Subcutaneous adipose tissue (tissue), 4 donors: ENCODE results near the gene RELT. TPM values are rescaled to one million over a fixed set of nuclear protein-coding genes. Genes with fewer than 3 reads are reported as not detected.

ENCODE experiments used
- total RNA-seq, 4 donors: library from RNA; depleted of rRNA; stranded (reverse); fragments of >200 nt; gene quantifications; one replicate each; pipeline ENCODE4 v1.1.0, GENCODE V29; 2016
- TF ChIP-seq, protein P1 (sequence below): fragments of 450-650 bp; IDR thresholded peaks from one replicate; pipeline ENCODE4 v1.5.1; 2016; ENCODE audit warnings: low read depth, mild to moderate bottlenecking, control low read depth, antibody characterized with exemption, moderate library complexity

The RELT gene
- total RNA-seq, 4 donors from 2014 or later = 3.1 to 5.1 (median 4.0) TPM

DNA sequence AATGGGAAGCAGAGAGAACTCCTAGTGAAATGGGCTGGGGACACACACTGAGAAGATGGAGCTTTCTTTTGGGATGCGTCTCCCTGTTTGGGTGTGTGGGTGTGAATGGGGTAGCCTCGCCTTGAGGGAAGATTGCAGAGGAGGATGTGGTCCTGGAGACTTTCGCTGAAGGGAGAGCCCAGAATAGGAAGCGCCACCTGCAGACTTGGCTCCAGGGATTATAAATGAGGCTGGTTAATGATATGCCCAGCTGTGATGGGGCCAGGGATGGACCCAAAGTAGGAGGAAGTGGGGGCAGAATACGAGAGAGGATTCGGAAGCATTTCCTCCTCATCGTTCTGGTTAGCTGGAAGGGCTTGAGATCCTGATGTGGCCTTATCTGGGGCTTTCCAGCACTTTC lies 13.7 kb downstream of the RELT start:
- TF ChIP-seq, protein P1, sequence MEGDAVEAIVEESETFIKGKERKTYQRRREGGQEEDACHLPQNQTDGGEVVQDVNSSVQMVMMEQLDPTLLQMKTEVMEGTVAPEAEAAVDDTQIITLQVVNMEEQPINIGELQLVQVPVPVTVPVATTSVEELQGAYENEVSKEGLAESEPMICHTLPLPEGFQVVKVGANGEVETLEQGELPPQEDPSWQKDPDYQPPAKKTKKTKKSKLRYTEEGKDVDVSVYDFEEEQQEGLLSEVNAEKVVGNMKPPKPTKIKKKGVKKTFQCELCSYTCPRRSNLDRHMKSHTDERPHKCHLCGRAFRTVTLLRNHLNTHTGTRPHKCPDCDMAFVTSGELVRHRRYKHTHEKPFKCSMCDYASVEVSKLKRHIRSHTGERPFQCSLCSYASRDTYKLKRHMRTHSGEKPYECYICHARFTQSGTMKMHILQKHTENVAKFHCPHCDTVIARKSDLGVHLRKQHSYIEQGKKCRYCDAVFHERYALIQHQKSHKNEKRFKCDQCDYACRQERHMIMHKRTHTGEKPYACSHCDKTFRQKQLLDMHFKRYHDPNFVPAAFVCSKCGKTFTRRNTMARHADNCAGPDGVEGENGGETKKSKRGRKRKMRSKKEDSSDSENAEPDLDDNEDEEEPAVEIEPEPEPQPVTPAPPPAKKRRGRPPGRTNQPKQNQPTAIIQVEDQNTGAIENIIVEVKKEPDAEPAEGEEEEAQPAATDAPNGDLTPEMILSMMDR = no peak

GRCh38 chr11:73390601-73391565 lies 14.7 kb downstream of the RELT start:
- TF ChIP-seq, protein P1 = no peak

DNA sequence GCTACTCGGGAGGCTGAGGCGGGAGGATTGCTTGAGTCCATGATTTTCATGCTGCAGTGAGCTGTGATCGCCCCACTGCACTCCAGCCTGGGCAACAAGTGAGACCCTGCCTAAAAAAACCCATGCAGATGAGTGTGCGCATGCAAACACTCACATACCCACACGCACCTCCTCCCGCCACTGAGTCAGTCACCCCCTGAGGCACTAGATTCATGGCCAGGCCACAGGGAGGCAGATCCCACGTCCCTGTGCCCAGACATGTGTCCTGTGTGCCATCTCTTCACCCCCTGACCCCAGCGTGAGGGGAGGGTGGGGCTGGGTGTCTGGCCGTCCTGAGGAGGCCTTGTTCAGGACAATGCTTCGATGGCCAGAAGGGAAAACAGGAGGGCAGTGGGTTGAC lies 15.5 kb downstream of the RELT start:
- TF ChIP-seq, protein P1 = no peak

DNA sequence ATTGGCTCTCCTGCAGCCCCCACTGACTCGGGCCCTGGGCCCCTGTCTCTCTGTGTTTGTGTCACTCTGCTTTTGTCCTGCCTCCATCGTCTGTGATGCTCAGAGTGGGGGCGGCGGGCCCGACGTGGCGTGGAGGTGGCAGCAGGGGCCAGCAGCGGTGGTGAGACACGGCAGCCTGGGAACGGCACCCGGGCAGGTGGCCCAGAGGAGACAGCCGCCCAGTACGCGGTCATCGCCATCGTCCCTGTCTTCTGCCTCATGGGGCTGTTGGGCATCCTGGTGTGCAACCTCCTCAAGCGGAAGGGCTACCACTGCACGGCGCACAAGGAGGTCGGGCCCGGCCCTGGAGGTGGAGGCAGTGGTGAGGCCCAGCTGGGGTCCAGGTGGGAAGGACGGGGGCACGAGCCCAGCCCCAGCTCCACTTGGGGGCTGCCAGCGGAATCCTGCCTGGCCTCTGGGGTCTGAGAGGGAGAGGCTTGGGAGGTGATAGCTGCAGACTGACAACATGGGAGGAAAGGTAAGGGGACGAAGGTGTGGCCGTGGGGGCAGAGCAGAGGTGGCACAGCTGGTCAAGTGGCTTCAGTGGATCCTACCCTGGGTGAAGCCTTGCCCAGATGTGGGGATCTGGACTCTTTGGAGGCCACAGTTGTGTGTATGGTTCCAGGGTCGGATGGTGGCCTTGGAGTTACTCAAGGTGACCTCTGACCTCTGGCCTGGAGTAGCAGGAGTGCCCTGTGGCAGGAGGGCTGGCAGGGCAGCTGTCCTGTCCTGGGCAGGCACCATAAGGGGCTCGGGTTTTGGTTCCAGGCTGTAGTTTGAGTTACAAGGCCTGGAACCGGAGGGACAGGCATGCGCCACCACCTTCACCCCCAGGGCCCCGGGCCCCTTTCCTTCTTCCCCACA lies 16.2 kb downstream of the RELT start:
- TF ChIP-seq, protein P1 = no peak

GRCh38 chr11:73393011-73393380 lies 16.8 kb downstream of the RELT start:
- TF ChIP-seq, protein P1 = no peak

- TF ChIP-seq, protein P1 = no peak
These were observed 17.5 kb downstream of the RELT start for GRCh38 chr11:73393479-73394415.
